IMR-90 (cell line): ENCODE results near the gene BTG4.

Source experiments
- BHLHE40 ChIP-seq: fragments of 150-350 bp; IDR thresholded peaks from 2 replicates; pipeline ENCODE4 v1.6.1; 2016; ENCODE audit warnings: mild to moderate bottlenecking, low read depth, low read length
- CEBPB ChIP-seq: IDR thresholded peaks from 2 replicates; pipeline ENCODE4 v1.6.1; 2012; ENCODE audit warnings: low read depth, low read length, improper control_type of control experiment
- CHD1 ChIP-seq: IDR thresholded peaks from 2 replicates; pipeline ENCODE4 v1.6.1; 2012; ENCODE audit warnings: low read depth, low read length, improper control_type of control experiment
- MAFK ChIP-seq: IDR thresholded peaks from 2 replicates; pipeline ENCODE4 v1.6.1; 2012; ENCODE audit warnings: low read depth, low read length, improper control_type of control experiment
- MAZ ChIP-seq: IDR thresholded peaks from 2 replicates; pipeline ENCODE4 v1.6.1; 2012; ENCODE audit warnings: low read depth, mild to moderate bottlenecking, low read length, improper control_type of control experiment, moderate library complexity, borderline replicate concordance
- MXI1 ChIP-seq: IDR thresholded peaks from 2 replicates; pipeline ENCODE4 v1.6.1; 2012; ENCODE audit warnings: low read depth, mild to moderate bottlenecking, low read length, moderate library complexity, borderline replicate concordance
- POLR2A ChIP-seq: IDR thresholded peaks from 2 replicates; pipeline ENCODE4 v1.6.1; 2012; ENCODE audit warnings: mild to moderate bottlenecking, low read depth, low read length
- RAD21 ChIP-seq: IDR thresholded peaks from 2 replicates; pipeline ENCODE4 v1.6.1; 2012; ENCODE audit warnings: low read length, improper control_type of control experiment
- RCOR1 ChIP-seq: IDR thresholded peaks from 2 replicates; pipeline ENCODE4 v1.6.1; 2012; ENCODE audit warnings: mild to moderate bottlenecking, low read length, improper control_type of control experiment; ENCODE audit not compliant: insufficient replicate concordance
- RFX5 ChIP-seq: IDR thresholded peaks from 2 replicates; pipeline ENCODE4 v1.8.0; 2012; ENCODE audit warnings: low read depth, mild to moderate bottlenecking, low read length, moderate library complexity
- TF ChIP-seq, protein P1 (sequence below): conservative IDR thresholded peaks from 2 replicates; pipeline ENCODE4 v1.5.1; 2012; ENCODE audit warnings: mild to moderate bottlenecking, low read depth, low read length, improper control_type of control experiment
- TF ChIP-seq, protein P2 (sequence below): fragments of 150-350 bp; IDR thresholded peaks from 2 replicates; pipeline ENCODE4 v1.6.1; 2016; ENCODE audit warnings: low read depth, mild to moderate bottlenecking, low read length, moderate library complexity, borderline replicate concordance

DNA sequence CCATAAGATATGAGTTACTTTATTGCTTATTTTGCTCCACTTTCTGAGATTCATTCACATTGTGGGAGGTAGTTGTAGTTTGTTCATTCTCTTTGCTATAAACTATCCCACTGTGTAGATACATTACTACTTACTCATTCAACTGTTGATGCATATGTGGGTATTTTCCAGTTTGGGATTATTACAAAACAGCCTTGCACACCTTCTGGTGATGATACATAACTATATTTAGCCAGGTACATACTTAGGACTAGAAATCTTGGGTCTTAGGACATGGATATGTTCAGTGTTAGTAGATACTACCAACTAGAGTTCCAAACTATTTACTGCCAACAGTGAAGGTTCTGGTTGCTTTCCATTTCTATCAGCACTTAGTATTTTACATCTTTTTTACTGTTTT lies 37.8 kb downstream of the BTG4 start:
- TF ChIP-seq, protein P1, sequence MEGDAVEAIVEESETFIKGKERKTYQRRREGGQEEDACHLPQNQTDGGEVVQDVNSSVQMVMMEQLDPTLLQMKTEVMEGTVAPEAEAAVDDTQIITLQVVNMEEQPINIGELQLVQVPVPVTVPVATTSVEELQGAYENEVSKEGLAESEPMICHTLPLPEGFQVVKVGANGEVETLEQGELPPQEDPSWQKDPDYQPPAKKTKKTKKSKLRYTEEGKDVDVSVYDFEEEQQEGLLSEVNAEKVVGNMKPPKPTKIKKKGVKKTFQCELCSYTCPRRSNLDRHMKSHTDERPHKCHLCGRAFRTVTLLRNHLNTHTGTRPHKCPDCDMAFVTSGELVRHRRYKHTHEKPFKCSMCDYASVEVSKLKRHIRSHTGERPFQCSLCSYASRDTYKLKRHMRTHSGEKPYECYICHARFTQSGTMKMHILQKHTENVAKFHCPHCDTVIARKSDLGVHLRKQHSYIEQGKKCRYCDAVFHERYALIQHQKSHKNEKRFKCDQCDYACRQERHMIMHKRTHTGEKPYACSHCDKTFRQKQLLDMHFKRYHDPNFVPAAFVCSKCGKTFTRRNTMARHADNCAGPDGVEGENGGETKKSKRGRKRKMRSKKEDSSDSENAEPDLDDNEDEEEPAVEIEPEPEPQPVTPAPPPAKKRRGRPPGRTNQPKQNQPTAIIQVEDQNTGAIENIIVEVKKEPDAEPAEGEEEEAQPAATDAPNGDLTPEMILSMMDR = no peak
- no peak for TF ChIP-seq MAFK
- no peak for TF ChIP-seq POLR2A
- no peak for TF ChIP-seq RFX5
- TF ChIP-seq MXI1 = no peak
- TF ChIP-seq RCOR1 = no peak
- no peak for TF ChIP-seq CHD1
- no peak for TF ChIP-seq MAZ
- TF ChIP-seq, protein P2, sequence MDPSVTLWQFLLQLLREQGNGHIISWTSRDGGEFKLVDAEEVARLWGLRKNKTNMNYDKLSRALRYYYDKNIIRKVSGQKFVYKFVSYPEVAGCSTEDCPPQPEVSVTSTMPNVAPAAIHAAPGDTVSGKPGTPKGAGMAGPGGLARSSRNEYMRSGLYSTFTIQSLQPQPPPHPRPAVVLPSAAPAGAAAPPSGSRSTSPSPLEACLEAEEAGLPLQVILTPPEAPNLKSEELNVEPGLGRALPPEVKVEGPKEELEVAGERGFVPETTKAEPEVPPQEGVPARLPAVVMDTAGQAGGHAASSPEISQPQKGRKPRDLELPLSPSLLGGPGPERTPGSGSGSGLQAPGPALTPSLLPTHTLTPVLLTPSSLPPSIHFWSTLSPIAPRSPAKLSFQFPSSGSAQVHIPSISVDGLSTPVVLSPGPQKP = no peak
- TF ChIP-seq BHLHE40 = no peak
- no peak for TF ChIP-seq RAD21
- TF ChIP-seq CEBPB = no peak
